Stimulated activated CD8-positive, alpha-beta memory T cell treated with anti-CD3 and anti-CD28 coated beads, Interleukin-15, amount 100 ng/mL, for 4 hours (primary cell): ENCODE results near the gene C1QTNF1.
"Not testable (repeated sequence)": the region's sequence is repeated elsewhere in the genome, so short reads cannot be mapped to it uniquely, and the experiment has no call there.

ENCODE experiments used
- DNase-seq, 2 donors: peaks; one replicate each; pipeline ENCODE4 v3.0.0-alpha.2; 2020; ENCODE audit warnings: low read depth in 2 of 2

Gene C1QTNF1

GRCh38 chr17:79022507-79022991 is 1.4 kb upstream of the C1QTNF1 start:
- no peak for DNase-seq

GRCh38 chr17:79023180-79023705 is 726 bp upstream of the C1QTNF1 start:
- no peak for DNase-seq

- no peak for DNase-seq
Measured at GRCh38 chr17:79024901-79025737, 1.1 kb downstream of the C1QTNF1 start.

GRCh38 chr17:79026376-79027273 is 2.7 kb downstream of the C1QTNF1 start:
- DNase-seq: no peak

GRCh38 chr17:79027274-79027924 is 3.4 kb downstream of the C1QTNF1 start:
- no peak for DNase-seq

- DNase-seq: no peak
Measured at GRCh38 chr17:79027925-79028491, 4.0 kb downstream of the C1QTNF1 start.

GRCh38 chr17:79028496-79029326 is 4.7 kb downstream of the C1QTNF1 start:
- DNase-seq: no peak

GRCh38 chr17:79029327-79030009 is 5.5 kb downstream of the C1QTNF1 start:
- DNase-seq: no peak

- not testable (repeated sequence) for DNase-seq
Measured at GRCh38 chr17:79030636-79031035, 6.7 kb downstream of the C1QTNF1 start.

GRCh38 chr17:79031996-79032875 is 8.3 kb downstream of the C1QTNF1 start:
- no peak for DNase-seq

- DNase-seq: no peak
Measured at GRCh38 chr17:79033046-79033616, 9.2 kb downstream of the C1QTNF1 start.

GRCh38 chr17:79033741-79034501 is 10.0 kb downstream of the C1QTNF1 start:
- DNase-seq: no peak

- DNase-seq: no peak
Measured at GRCh38 chr17:79034931-79035485, 11.0 kb downstream of the C1QTNF1 start.

- DNase-seq: no peak
Measured at GRCh38 chr17:79035686-79036085, 11.7 kb downstream of the C1QTNF1 start.

GRCh38 chr17:79036181-79036580 is 12.2 kb downstream of the C1QTNF1 start:
- no peak for DNase-seq

- no peak for DNase-seq
Measured at GRCh38 chr17:79036596-79036995, 12.6 kb downstream of the C1QTNF1 start.

- no peak for DNase-seq
Measured at GRCh38 chr17:79038545-79039135, 14.7 kb downstream of the C1QTNF1 start.
